Right atrium auricular region (tissue), 2 donors: ENCODE measurements around the gene CILP2. TPM values are rescaled to one million over a fixed set of nuclear protein-coding genes. Genes with fewer than 3 reads are reported as not detected.

ENCODE experiments used
- DNase-seq: peaks from one replicate; pipeline ENCODE4 v3.0.0-alpha.2; 2019; ENCODE audit warnings: low spot score
- H3K27ac ChIP-seq, 2 donors: fragments of 200-600 bp; sonication (generic); 1 replicate in 1 of 2; 2 replicates in 1 of 2; pipeline ENCODE4 v1.5.1; 2016 to 2019
- H3K27me3 ChIP-seq, 2 donors: fragments of 200-600 bp; sonication (generic); one replicate each; pipeline versions ENCODE4 v1.5.1 to v1.6.0; 2017 to 2019
- H3K36me3 ChIP-seq: fragments of 200-600 bp; sonication (generic); one replicate; pipeline ENCODE4 v1.5.1; 2016
- H3K4me1 ChIP-seq, 2 donors: fragments of 200-600 bp; sonication (generic); one replicate each; pipeline versions ENCODE4 v1.5.1 to v1.6.0; 2017 to 2019
- H3K4me3 ChIP-seq, 2 donors: fragments of 200-600 bp; sonication (generic); 1 replicate in 1 of 2; 2 replicates in 1 of 2; pipeline ENCODE4 v1.5.1; 2017 to 2019; ENCODE audit warnings: mild to moderate bottlenecking in 1 of 2, moderate library complexity in 1 of 2
- H3K9me3 ChIP-seq, 2 donors: fragments of 200-600 bp; sonication (generic); one replicate each; pipeline ENCODE4 v1.5.1; 2019
- total RNA-seq, 2 donors: library from RNA; depleted of rRNA; stranded (reverse); fragments of >200 nt; gene quantifications; one replicate each; pipeline ENCODE4 v1.1.0, GENCODE V29; 2016
- TF ChIP-seq, protein P1 (sequence below), 2 donors: fragments of 200-600 bp; sonication (generic); IDR thresholded peaks; one replicate each; pipeline ENCODE4 v1.5.1; 2019; ENCODE audit warnings: antibody characterized with exemption in 2 of 2

CILP2 gene
- total RNA-seq, 2 donors from 2014 or later: 0.19 to 0.24 TPM

- Histone ChIP-seq H3K4me1 (peaks cover 0 to 39% of the 10 kb centered on the region in 2 donors), H3K27ac (no peak overlapping the region), H3K4me3 (no peak overlapping the region), H3K27me3 (peaks cover 9 to 19% of the 10 kb centered on the region in 2 donors), H3K9me3 (no peaks in the 10 kb centered on the region), H3K36me3 (no peaks in the 10 kb centered on the region)
- DNase-seq: no peak
- TF ChIP-seq, protein P1, sequence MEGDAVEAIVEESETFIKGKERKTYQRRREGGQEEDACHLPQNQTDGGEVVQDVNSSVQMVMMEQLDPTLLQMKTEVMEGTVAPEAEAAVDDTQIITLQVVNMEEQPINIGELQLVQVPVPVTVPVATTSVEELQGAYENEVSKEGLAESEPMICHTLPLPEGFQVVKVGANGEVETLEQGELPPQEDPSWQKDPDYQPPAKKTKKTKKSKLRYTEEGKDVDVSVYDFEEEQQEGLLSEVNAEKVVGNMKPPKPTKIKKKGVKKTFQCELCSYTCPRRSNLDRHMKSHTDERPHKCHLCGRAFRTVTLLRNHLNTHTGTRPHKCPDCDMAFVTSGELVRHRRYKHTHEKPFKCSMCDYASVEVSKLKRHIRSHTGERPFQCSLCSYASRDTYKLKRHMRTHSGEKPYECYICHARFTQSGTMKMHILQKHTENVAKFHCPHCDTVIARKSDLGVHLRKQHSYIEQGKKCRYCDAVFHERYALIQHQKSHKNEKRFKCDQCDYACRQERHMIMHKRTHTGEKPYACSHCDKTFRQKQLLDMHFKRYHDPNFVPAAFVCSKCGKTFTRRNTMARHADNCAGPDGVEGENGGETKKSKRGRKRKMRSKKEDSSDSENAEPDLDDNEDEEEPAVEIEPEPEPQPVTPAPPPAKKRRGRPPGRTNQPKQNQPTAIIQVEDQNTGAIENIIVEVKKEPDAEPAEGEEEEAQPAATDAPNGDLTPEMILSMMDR (IDR thresholded peaks at IDR 0.05): no peak
Observed at GRCh38 chr19:19544954-19545591, 7.0 kb downstream of the CILP2 start.

DNA sequence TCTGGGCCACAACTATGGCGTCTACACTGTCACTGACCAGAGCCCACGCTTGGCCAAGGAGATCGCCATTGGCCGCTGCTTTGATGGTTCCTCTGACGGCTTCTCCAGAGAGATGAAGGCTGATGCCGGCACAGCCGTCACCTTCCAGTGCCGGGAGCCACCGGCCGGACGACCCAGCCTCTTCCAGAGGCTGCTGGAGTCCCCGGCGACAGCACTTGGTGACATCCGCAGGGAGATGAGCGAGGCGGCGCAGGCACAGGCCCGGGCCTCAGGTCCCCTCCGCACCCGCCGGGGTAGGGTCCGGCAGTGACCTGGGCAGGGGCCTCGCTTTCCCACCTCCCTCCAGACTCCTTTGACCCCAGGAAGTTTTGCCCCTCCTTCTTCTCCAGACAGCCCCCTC is 7.6 kb downstream of the CILP2 start:
- Histone ChIP-seq H3K27me3 (peaks cover 6 to 13% of the 10 kb centered on the region in 2 donors), H3K4me3 (no peak overlapping the region), H3K4me1 (peaks cover 0 to 33% of the 10 kb centered on the region in 2 donors), H3K27ac (no peak overlapping the region), H3K9me3 (no peaks in the 10 kb centered on the region), H3K36me3 (no peaks in the 10 kb centered on the region)
- TF ChIP-seq, protein P1 (IDR thresholded peaks at IDR 0.05): no peak
- DNase-seq: no peak

DNA sequence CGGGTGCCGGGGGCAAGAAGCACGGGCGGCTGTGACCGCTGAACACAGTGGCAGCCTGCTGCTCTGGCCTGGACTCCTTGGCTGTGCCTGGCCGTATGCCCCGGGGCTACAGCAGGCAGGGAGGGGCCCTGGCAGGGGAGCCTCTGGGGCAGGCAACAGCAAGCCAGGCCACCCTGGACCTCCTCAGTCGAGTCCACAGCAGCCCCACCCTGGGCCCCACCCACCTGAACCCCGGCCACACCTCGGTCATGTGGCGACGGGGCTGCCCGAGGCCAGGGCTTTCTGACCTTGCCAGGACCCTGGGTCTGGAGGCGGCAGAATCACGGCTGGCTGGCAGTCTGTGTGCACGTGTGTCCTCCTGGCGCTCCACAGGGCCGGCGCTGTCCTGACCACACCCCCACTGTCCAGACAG is 8.7 kb downstream of the CILP2 start:
- peaks cover 0 to 23% of the 10 kb centered on the region in 2 donors for H3K4me1 ChIP-seq
- no peaks in the 10 kb centered on the region for H3K9me3 ChIP-seq
- TF ChIP-seq, protein P1 (IDR thresholded peaks at IDR 0.05): no peak
- DNase-seq: no peak
- H3K27me3 ChIP-seq: peaks cover 0 to 3% of the 10 kb centered on the region in 2 donors
- H3K4me3 ChIP-seq: no peak overlapping the region
- H3K27ac ChIP-seq: no peak overlapping the region
- H3K36me3 ChIP-seq: no peaks in the 10 kb centered on the region

GRCh38 chr19:19547674-19548336 is 9.7 kb downstream of the CILP2 start:
- Histone ChIP-seq H3K4me3 (no peak overlapping the region), H3K27ac (peak overlapping the region in 1 of 2 donors; percentile 42), H3K36me3 (no peaks in the 10 kb centered on the region), H3K4me1 (peaks cover 0 to 23% of the 10 kb centered on the region in 2 donors), H3K9me3 (no peaks in the 10 kb centered on the region), H3K27me3 (no peaks in the 10 kb centered on the region)
- TF ChIP-seq, protein P1 (IDR thresholded peaks at IDR 0.05): no peak
- DNase-seq: no peak

DNA sequence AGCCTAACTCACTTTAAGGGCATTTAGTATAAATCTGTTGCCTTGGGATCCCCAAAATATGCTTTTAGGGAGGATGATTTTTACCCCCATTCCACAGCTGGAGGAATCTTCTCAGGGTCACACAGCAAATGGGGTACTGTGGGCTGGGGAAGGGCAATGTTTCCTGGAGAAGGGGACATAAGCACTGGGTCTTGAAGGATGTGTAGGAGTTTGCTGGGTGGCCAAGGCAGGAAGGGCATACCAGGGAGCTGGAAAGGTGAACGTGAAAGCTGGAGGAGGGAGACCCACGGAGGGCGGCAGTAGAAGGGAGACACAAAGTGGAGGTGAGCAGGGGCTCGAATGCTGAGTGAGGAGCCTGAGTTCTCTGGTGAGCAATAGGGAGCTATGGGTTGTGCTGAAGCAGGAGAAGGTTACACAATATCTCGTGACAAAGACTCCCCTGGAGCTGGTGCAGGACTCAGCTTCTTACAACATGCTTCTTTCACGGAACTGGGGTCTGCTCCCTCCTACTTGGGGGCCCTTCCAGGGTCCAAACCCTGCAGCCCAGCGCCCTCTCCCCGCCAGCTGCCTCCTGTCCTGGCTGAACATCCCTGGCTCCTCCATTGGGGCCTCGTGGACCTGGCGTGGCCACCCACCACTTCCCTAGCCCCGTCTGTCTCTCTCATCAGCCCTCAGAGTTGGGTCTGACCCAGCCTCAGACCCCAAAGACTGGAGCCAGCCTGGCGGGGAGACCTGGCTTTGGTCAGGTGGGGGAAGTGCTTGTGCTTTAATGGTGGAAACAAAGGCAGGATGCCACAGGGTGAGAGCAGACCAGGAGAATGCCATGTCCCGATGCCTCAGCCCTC is 11.1 kb downstream of the CILP2 start:
- Histone ChIP-seq H3K27me3 (no peaks in the 10 kb centered on the region), H3K9me3 (no peaks in the 10 kb centered on the region), H3K4me1 (peaks cover 0 to 23% of the 10 kb centered on the region in 2 donors), H3K4me3 (no peak overlapping the region), H3K27ac (no peak overlapping the region), H3K36me3 (no peaks in the 10 kb centered on the region)
- TF ChIP-seq, protein P1 (IDR thresholded peaks at IDR 0.05): no peak
- no peak for DNase-seq
